DND-41 (cell line): Measurements from ENCODE around the gene ATP6V0A1.

Source experiments
- ATAC-seq: fragments of 200-7000 bp; cut with Tn5 transposase; 3 replicates; pipeline ENCODE4 v1.9.1; 2021; ENCODE audit warnings: low read depth; ENCODE audit not compliant: insufficient read depth
- DNase-seq: peaks from one replicate; pipeline ENCODE4 v3.0.0-alpha.2; 2020
- H2AFZ ChIP-seq: 2 replicates; pipeline ENCODE4 v1.6.0; 2012; ENCODE audit warnings: low read depth, low read length
- H3K27ac ChIP-seq: 2 replicates; pipeline ENCODE4 v1.5.1; 2012; ENCODE audit warnings: low read length, inconsistent platforms
- H3K27me3 ChIP-seq: fragments of 200-600 bp; sonication (generic); 2 replicates; pipeline ENCODE4 v1.6.0; 2012; ENCODE audit warnings: low read length, mild to moderate bottlenecking, inconsistent platforms; ENCODE audit not compliant: insufficient read depth, poor library complexity
- H3K36me3 ChIP-seq: 2 replicates; pipeline ENCODE4 v1.5.1; 2012; ENCODE audit warnings: low read length, inconsistent platforms; ENCODE audit not compliant: insufficient read depth
- H3K4me1 ChIP-seq: 2 replicates; pipeline ENCODE4 v1.5.1; 2012; ENCODE audit warnings: mild to moderate bottlenecking, low read length; ENCODE audit not compliant: insufficient read depth
- H3K4me2 ChIP-seq: 2 replicates; pipeline ENCODE4 v1.6.0; 2012; ENCODE audit warnings: mild to moderate bottlenecking, moderate library complexity, low read length, inconsistent platforms; ENCODE audit not compliant: insufficient read depth
- H3K4me3 ChIP-seq, 2 experiments: fragments of 200-600 bp in 1 of 2; shearing (Covaris generic) in 1 of 2; 2 replicates each; pipeline ENCODE4 v1.5.1; 2012 to 2016; ENCODE audit warnings: inconsistent platforms in 2 of 2, low read length in 2 of 2, mild to moderate bottlenecking in 2 of 2, low read depth in 1 of 2, moderate library complexity in 1 of 2
- H3K79me2 ChIP-seq: 2 replicates; pipeline ENCODE4 v1.6.0; 2012; ENCODE audit warnings: low read length, inconsistent platforms; ENCODE audit not compliant: insufficient read depth
- H3K9ac ChIP-seq: 2 replicates; pipeline ENCODE4 v1.6.0; 2012; ENCODE audit warnings: low read depth, mild to moderate bottlenecking, inconsistent platforms, low read length, moderate library complexity
- H3K9me3 ChIP-seq: 2 replicates; pipeline ENCODE4 v1.5.1; 2012; ENCODE audit warnings: low read length, moderate library complexity, mild to moderate bottlenecking, inconsistent platforms; ENCODE audit not compliant: insufficient read depth, severe bottlenecking
- H4K20me1 ChIP-seq: 2 replicates; pipeline ENCODE4 v1.6.0; 2012; ENCODE audit warnings: low read length; ENCODE audit not compliant: insufficient read depth
- EZH2 ChIP-seq: IDR thresholded peaks from 3 replicates; pipeline ENCODE4 v1.6.1; 2012; ENCODE audit warnings: borderline replicate concordance, low read depth, mild to moderate bottlenecking, moderate library complexity, low read length, inconsistent platforms; ENCODE audit not compliant: severe bottlenecking
- TF ChIP-seq, protein P1 (sequence below): IDR thresholded peaks from 2 replicates; pipeline ENCODE4 v1.5.1; 2012; ENCODE audit warnings: borderline replicate concordance, low read length, moderate library complexity, mild to moderate bottlenecking; ENCODE audit not compliant: poor library complexity, severe bottlenecking; ENCODE audit errors: extremely low read depth

The ATP6V0A1 gene

GRCh38 chr17:42463976-42464400, 5.3 kb downstream of the ATP6V0A1 start:
- Histone ChIP-seq H4K20me1 (no peaks in the 10 kb centered on the region), H3K9ac (no peak overlapping the region), H2AFZ (no peak overlapping the region), H3K27ac (no peak overlapping the region), H3K4me2 (no peak overlapping the region), H3K79me2 (no peaks in the 10 kb centered on the region), H3K4me3 (no peak overlapping the region), H3K27me3 (peaks cover 17% of the 10 kb centered on the region), H3K9me3 (no peaks in the 10 kb centered on the region), H3K4me1 (peaks cover 14% of the 10 kb centered on the region; the same call in 1 of the 2 replicates), H3K36me3 (no peaks in the 10 kb centered on the region)
- no peak for DNase-seq
- ATAC-seq, result no peak
- TF ChIP-seq, protein P1, sequence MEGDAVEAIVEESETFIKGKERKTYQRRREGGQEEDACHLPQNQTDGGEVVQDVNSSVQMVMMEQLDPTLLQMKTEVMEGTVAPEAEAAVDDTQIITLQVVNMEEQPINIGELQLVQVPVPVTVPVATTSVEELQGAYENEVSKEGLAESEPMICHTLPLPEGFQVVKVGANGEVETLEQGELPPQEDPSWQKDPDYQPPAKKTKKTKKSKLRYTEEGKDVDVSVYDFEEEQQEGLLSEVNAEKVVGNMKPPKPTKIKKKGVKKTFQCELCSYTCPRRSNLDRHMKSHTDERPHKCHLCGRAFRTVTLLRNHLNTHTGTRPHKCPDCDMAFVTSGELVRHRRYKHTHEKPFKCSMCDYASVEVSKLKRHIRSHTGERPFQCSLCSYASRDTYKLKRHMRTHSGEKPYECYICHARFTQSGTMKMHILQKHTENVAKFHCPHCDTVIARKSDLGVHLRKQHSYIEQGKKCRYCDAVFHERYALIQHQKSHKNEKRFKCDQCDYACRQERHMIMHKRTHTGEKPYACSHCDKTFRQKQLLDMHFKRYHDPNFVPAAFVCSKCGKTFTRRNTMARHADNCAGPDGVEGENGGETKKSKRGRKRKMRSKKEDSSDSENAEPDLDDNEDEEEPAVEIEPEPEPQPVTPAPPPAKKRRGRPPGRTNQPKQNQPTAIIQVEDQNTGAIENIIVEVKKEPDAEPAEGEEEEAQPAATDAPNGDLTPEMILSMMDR, result no peak
- no peak for TF ChIP-seq EZH2

DNA sequence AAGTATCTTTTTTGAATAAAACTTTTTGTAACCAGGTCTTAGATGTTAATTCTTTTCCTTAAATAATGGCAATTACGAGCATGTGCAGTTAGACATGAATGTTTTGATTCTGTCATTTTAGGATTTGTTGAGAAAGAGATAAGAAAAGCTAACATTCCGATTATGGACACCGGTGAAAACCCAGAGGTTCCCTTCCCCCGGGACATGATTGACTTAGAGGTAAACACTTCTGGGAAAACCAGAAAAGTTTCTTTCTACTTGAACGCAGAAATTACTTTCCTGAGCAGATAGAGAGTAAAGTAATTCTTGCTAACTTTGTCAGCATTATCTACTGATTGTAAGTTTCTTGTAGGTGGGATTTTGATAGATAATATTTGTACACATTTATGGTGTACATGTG, 9.2 kb downstream of the ATP6V0A1 start:
- no peaks in the 10 kb centered on the region for H3K36me3 ChIP-seq
- peaks cover 3% of the 10 kb centered on the region for H3K27me3 ChIP-seq
- no peaks in the 10 kb centered on the region for H3K4me1 ChIP-seq

GRCh38 chr17:42472709-42473521, 14.2 kb downstream of the ATP6V0A1 start:
- DNase-seq (no peak), ATAC-seq (no peak)
- no peak for TF ChIP-seq EZH2
- TF ChIP-seq, protein P1, result no peak
- Histone ChIP-seq H4K20me1 (no peaks in the 10 kb centered on the region), H2AFZ (no peak overlapping the region), H3K9ac (no peak overlapping the region), H3K36me3 (no peaks in the 10 kb centered on the region), H3K27me3 (peaks cover 12% of the 10 kb centered on the region), H3K4me3 (no peak overlapping the region), H3K27ac (no peak overlapping the region), H3K4me2 (no peak overlapping the region), H3K4me1 (no peaks in the 10 kb centered on the region), H3K9me3 (no peaks in the 10 kb centered on the region), H3K79me2 (no peaks in the 10 kb centered on the region)

More for the DNA sequence above, 9.2 kb downstream of the ATP6V0A1 start:
- no peak overlapping the region for H3K4me2 ChIP-seq
- no peak overlapping the region for H3K27ac ChIP-seq
- H3K9ac ChIP-seq, result no peak overlapping the region
- no peaks in the 10 kb centered on the region for H4K20me1 ChIP-seq
- H3K79me2 ChIP-seq, result no peaks in the 10 kb centered on the region
- no peak for ATAC-seq
- no peak for DNase-seq
- H2AFZ ChIP-seq, result no peak overlapping the region
- no peaks in the 10 kb centered on the region for H3K9me3 ChIP-seq
- TF ChIP-seq EZH2, result no peak
- TF ChIP-seq, protein P1, result no peak
- no peak overlapping the region for H3K4me3 ChIP-seq
